GM21825 (cell line): ENCODE data around the gene HLCS.

Experiments used
- ATAC-seq: cut with Tn5 transposase; IDR thresholded peaks from one replicate; pipeline ENCODE4 v1.9.1; 2021; ENCODE audit warnings: mild to moderate bottlenecking, moderate library complexity; ENCODE audit not compliant: unreplicated experiment

Gene HLCS

GRCh38 chr21:36915696-36916245, 50.7 kb downstream of the HLCS start:
- ATAC-seq: no peak

DNA sequence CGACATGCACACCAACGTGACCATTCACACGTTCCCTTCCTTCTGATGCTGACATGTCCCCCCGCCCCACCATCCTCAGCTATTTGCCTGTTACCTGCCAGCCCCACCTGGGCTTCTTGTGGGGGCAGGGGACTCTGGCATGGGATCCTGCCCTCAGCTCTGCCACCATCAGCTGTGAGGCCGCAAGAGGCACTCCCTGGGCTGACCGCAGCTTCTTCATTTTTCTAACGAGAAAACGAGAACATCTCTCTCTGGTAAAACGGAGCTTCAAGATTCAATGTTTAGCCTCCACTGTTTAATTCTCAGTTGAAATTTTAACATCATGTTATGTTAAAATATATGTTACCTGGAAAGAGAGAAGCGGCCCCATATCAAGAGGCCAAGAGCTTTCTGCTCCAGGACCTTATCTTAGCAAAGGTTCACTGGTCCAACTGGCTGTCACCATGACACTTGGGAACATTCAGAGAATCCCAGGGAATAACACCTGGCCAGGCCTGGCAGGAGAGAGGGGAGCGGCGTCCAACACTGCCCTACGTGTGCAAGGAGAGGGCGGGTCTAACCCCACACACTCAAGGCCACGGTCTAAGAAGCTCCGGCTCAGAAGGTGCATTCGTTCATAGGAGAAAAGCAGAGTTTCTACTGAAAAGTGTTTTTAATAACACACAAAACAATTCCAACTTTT, 51.3 kb downstream of the HLCS start:
- ATAC-seq: no peak

GRCh38 chr21:36914244-36915013, 52.0 kb downstream of the HLCS start:
- ATAC-seq: no peak

DNA sequence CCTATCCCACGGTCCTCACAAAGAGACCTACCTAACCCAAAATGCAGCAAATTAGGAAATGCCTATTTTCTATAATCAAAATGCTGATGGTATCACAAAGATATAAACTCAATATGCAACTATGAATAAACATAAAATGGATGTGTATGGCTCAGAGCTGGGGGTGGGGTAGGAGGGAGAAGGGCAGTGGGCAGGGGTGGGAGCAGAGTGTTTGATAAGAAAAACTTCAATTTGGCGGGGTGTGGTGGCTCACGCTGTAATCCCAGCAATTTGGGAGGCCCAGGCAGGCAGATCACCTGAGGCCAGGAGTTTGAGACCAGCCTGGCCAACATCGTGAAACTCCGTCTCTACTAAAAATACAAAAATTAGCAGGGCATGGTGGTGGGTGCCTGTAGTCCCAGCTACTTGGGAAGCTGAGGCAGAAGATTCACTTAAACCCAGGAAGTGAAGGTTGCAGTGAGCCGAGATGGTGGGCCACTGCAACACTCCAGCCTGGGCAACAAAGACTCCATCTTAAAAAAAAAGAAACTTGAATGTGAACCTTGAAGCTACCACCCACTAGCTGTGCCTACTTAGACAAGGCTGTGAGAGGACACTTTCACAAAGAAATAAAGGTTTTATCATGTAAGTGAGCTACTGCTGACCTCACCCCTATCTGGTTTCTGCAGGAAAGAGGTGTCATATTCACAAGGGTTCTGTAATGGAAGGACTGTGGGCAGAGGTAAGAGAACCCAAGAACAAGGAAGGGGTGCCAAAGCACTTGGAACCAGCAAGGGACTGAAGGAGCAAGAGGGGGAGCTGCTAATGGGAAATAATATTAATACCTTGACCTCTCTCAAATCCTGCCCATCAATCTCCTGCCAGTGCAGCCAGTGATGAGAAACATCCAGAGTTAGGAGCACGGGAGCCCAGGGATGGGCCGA, 53.0 kb downstream of the HLCS start:
- no peak for ATAC-seq

- ATAC-seq: no peak
These were observed 55.7 kb downstream of the HLCS start for GRCh38 chr21:36910581-36911307.

- no peak for ATAC-seq
These were observed 56.4 kb downstream of the HLCS start for GRCh38 chr21:36909901-36910561.

GRCh38 chr21:36909423-36909822, 57.0 kb downstream of the HLCS start:
- no peak for ATAC-seq

DNA sequence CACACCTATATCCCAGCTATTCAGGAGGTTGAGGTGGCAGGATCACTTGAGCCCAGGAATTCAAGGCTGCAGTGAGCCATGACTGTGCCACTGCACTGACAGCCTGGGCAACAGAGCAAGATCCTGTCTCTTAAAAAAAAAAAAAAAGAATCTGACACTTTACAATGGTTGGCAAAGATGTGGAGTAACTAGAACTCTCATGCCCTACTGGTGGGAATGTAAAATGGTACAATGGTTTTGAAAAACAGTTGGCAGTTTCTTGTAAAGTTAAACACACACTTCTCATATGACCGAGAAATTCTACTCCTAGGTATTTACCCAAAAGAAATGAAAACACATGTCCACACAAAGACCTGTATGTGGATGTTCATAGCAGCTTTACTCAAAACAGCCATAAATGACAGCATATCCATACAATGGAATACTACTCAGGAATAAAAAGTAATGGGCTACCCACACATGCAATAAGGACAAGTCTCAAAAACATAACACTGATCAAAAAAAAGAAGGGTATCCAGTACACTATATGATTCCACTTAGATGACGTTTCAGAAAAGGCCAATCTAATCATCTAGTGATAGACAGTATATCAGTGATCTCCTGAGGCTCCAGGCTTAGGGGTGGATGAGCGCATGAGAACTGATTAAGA, 58.1 kb downstream of the HLCS start:
- no peak for ATAC-seq

- no peak for ATAC-seq
These were observed 62.3 kb downstream of the HLCS start for GRCh38 chr21:36904093-36904666.

DNA sequence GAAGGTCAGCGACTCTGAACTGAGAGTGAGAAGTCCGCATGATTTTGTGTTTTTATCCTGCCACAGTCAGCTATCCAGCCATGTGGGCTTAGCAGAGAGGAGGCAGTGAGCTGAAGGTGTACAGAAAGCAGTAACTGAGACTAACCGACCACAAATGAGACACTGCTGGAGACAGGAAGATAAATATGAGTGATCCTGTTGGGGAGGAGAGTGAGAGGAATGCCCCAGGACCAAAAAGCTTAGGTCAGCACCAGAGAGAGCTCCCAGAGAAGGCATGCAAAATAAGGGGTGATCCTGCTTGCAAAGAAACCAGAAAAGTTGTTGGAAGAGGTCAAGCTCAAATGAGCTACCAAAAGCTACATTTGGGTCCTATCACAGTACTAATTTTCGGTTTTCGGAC, 63.7 kb downstream of the HLCS start:
- no peak for ATAC-seq

GRCh38 chr21:36902331-36902730, 64.1 kb downstream of the HLCS start:
- ATAC-seq: no peak

GRCh38 chr21:36901575-36901974, 64.9 kb downstream of the HLCS start:
- no peak for ATAC-seq

- no peak for ATAC-seq
These were observed 72.9 kb downstream of the HLCS start for GRCh38 chr21:36893581-36893980.

DNA sequence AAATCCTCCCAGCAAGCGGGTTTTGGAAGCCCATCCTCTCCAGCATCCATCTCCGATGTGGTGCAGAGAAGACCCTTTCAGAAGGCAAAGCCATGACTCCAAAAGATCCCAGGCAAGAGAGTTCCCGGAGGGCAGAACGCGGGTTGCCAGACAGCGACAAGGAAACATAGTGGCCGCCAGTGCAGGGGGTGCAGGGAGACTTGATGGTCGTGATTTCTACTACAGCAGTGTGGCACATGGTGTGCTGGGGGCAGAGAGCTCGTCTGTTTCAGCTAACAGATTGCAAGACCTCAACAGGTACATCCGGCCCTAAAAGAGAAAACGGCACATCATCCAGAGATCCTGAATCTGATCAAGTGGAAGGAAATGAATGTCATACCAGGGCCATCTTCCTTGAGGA, 74.3 kb downstream of the HLCS start:
- ATAC-seq: no peak

DNA sequence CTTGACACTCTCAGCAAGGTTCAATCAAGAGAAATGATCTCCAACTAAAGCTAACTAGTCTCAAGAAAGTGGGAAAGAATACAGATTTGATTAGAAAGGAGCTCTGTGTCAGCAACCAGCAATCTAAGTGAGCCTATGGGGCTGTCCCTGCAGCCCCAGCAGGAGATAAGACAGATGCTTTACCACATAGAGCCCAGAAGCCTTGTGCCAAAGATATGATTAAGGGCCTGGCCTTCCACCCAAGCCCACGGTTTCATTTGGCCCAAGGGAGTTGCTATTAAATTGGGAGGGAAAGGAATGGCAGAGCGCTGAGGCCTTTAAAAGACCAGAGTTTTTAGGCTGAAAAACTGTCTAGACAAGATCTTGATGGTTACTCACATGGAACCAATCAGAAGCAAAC, 74.8 kb downstream of the HLCS start:
- ATAC-seq: no peak

- ATAC-seq: no peak
These were observed 75.3 kb downstream of the HLCS start for GRCh38 chr21:36891121-36891520.

DNA sequence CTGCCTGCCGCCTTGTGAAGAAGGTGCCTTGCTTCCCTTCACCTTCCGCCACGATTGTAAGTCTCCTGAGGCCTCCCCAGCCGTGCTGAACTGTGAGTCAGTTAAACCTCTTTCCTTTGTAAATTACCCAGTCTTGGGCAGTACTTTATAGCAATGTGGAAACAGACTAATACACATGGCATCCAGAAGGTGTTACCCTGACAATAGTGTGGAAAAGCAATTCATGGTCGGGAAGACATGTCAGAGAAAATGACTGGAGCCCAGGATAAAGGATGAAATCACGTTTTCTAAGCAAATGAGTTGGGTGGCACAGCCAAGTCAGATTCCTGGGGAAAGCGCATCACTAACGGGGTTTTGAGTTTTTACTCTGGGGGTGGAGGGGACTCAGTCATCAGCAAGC, 76.4 kb downstream of the HLCS start:
- ATAC-seq: no peak

DNA sequence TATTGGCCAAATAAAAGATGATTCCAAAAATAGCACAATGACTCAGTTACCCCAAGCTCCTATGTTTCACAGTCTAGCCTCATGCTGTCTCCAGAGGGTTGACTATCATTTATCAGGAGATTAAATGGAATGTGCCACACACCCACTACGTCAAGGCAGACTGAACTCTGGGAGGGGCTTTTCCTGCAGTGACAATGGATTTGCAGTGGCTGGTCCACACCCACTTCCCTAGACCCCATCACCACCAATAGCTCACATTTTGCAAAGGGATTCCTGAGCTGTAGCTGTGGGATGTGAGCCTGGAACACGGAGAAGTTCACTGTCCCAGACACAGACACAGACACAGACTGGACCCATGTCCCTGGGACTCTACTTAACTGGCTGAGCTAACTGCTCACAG, 77.1 kb downstream of the HLCS start:
- no peak for ATAC-seq

GRCh38 chr21:36888466-36888865, 78.0 kb downstream of the HLCS start:
- no peak for ATAC-seq
